Esophagus squamous epithelium (tissue), 4 donors: ENCODE results near the gene HBA2.

Experiments used
- CTCF ChIP-seq, 6 experiments: fragments of 450-650 bp in 4 of 6; fragments of 200-600 bp in 2 of 6; sonication (generic) in 2 of 6; IDR thresholded peaks; one replicate each; pipeline ENCODE4 v1.5.1; 2016 to 2019; ENCODE audit warnings: antibody characterized with exemption in 6 of 6, mild to moderate bottlenecking in 4 of 6, moderate library complexity in 4 of 6
- POLR2A ChIP-seq, 4 donors: fragments of 450-650 bp; IDR thresholded peaks; one replicate each; pipeline ENCODE4 v1.6.1; 2017; ENCODE audit warnings: antibody characterized with exemption in 4 of 4, mild to moderate bottlenecking in 4 of 4, moderate library complexity in 3 of 4

DNA sequence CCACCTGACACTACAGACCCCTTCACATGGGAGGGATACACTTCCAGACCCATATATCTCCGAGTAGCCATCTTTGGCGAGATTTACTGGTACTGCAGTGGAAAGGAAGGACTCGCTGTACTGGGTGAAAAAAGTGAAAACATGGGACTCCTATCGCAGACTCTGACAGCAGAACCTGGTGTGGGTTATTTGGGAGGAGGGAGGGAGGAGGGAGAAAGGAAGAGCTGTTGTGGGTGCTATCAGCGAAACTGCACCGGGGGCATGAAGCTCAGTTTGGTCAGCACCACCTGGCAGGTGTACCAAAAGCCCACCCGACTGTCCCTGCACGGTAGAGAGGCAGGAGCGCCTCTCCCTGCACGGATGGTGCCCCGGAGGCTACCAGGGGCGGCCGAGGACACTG is 12.5 kb downstream of the HBA2 start:
- TF ChIP-seq CTCF (IDR thresholded peaks at IDR 0.05) (no peak), POLR2A (IDR thresholded peaks at IDR 0.05) (no peak)
